ENCODE results near the gene PARD3. TPM values are rescaled to one million over a fixed set of nuclear protein-coding genes. Genes with fewer than 3 reads are reported as not detected.

PARD3 gene
- total RNA-seq, 3 donors from 2014 or later (not counting 1 experiment from before 2014, with no cell fraction given) = 0.14 to 0.49 (median 0.38) TPM

GRCh38 chr10:34124522-34125035 lies 690.5 kb downstream of the PARD3 start:
- Histone ChIP-seq H3K4me1 (ENCODE audit: control insufficient read depth, insufficient read depth, low read length) (no peaks in the 10 kb centered on the region), H3K36me3 (ENCODE audit: control insufficient read depth, insufficient read depth, low read length) (no peaks in the 10 kb centered on the region), H3K27me3 (ENCODE audit: control insufficient read depth, insufficient read depth, low read length) (no peaks in the 10 kb centered on the region), H3K9me3 (ENCODE audit: control insufficient read depth, insufficient read depth, low read length) (no peaks in the 10 kb centered on the region), H3K27ac (ENCODE audit: low read length) (no peak overlapping the region), H3K4me3 (ENCODE audit: low read length) (no peak overlapping the region)
- DNase-seq (no peak), ATAC-seq (no peak)
- 98% methylated on average over 2 of the region's 6 CpGs for WGBS (ENCODE audit: insufficient coverage)
- Mint-ChIP-seq H3K27ac (no peak overlapping the region), H3K4me1 (peaks cover 20 to 26% of the 10 kb centered on the region in 2 donors), H3K27me3 (ENCODE audit: low read depth in 2 of 2) (no peaks in the 10 kb centered on the region), H3K4me3 (no peak overlapping the region), H3K9me3 (no peaks in the 10 kb centered on the region), H3K36me3 (no peaks in the 10 kb centered on the region)
- intact Hi-C loops (cut with micrococcal nuclease) = no loop called here
- TF ChIP-seq CTCF (IDR thresholded peaks at IDR 0.05) = no peak

- no peak for TF ChIP-seq CTCF (IDR thresholded peaks at IDR 0.05)
- peak overlapping the region; percentile 64 to 69 for H3K27ac Mint-ChIP-seq
- Histone ChIP-seq H3K27me3 (ENCODE audit: control insufficient read depth, insufficient read depth, low read length) (no peaks in the 10 kb centered on the region), H3K4me1 (ENCODE audit: control insufficient read depth, insufficient read depth, low read length) (no peaks in the 10 kb centered on the region), H3K27ac (ENCODE audit: low read length) (peak overlapping the region; percentile 1), H3K9me3 (ENCODE audit: control insufficient read depth, insufficient read depth, low read length) (no peaks in the 10 kb centered on the region), H3K36me3 (ENCODE audit: control insufficient read depth, insufficient read depth, low read length) (no peaks in the 10 kb centered on the region), H3K4me3 (ENCODE audit: low read length) (no peak overlapping the region)
- H3K9me3 Mint-ChIP-seq = no peaks in the 10 kb centered on the region
- ATAC-seq (peak in 1 of 3 donors; percentile 48), DNase-seq (peak in 1 of 2 donors; percentile 6)
- no peaks in the 10 kb centered on the region for H3K36me3 Mint-ChIP-seq
- H3K4me1 Mint-ChIP-seq = peaks cover 20 to 26% of the 10 kb centered on the region in 2 donors
- H3K27me3 Mint-ChIP-seq (ENCODE audit: low read depth in 2 of 2) = no peaks in the 10 kb centered on the region
- 36% methylated on average over 7 of the region's 7 CpGs for WGBS (ENCODE audit: insufficient coverage)
- peak overlapping the region; percentile 35 for H3K4me3 Mint-ChIP-seq
- intact Hi-C loops (cut with micrococcal nuclease) = no loop called here
Measured at GRCh38 chr10:34121781-34122622, 693.1 kb downstream of the PARD3 start.

- no peak for DNase-seq
- no peak for TF ChIP-seq CTCF (IDR thresholded peaks at IDR 0.05)
- Histone ChIP-seq H3K4me3 (ENCODE audit: low read length) (no peak overlapping the region), H3K9me3 (ENCODE audit: control insufficient read depth, insufficient read depth, low read length) (no peaks in the 10 kb centered on the region), H3K27me3 (ENCODE audit: control insufficient read depth, insufficient read depth, low read length) (no peaks in the 10 kb centered on the region), H3K27ac (ENCODE audit: low read length) (no peak overlapping the region), H3K36me3 (ENCODE audit: control insufficient read depth, insufficient read depth, low read length) (no peaks in the 10 kb centered on the region), H3K4me1 (ENCODE audit: control insufficient read depth, insufficient read depth, low read length) (no peaks in the 10 kb centered on the region)
- peaks cover 20 to 26% of the 10 kb centered on the region in 2 donors for H3K4me1 Mint-ChIP-seq
- no peaks in the 10 kb centered on the region for H3K36me3 Mint-ChIP-seq
- WGBS (ENCODE audit: insufficient coverage) = 88% methylated on average over 6 of the region's 7 CpGs
- no peaks in the 10 kb centered on the region for H3K9me3 Mint-ChIP-seq
- peak overlapping the region; percentile 35 for H3K4me3 Mint-ChIP-seq
- intact Hi-C loops (cut with micrococcal nuclease) = no loop called here
- no peak for ATAC-seq
- H3K27me3 Mint-ChIP-seq (ENCODE audit: low read depth in 2 of 2) = peaks cover 0 to 5% of the 10 kb centered on the region in 2 donors
- H3K27ac Mint-ChIP-seq = peak overlapping the region; percentile 64 to 69
Measured at GRCh38 chr10:34121125-34121753, 693.9 kb downstream of the PARD3 start.
